AG08396 (cell line): ENCODE data around the gene RASSF4.
"Not testable (repeated sequence)": the region's sequence is repeated elsewhere in the genome, so short reads cannot be mapped to it uniquely, and the experiment has no call there.

ENCODE experiments used
- DNase-seq: peaks from one replicate; pipeline ENCODE4 v3.0.0; 2012; ENCODE audit warnings: low spot score, mixed read lengths

The RASSF4 gene

DNA sequence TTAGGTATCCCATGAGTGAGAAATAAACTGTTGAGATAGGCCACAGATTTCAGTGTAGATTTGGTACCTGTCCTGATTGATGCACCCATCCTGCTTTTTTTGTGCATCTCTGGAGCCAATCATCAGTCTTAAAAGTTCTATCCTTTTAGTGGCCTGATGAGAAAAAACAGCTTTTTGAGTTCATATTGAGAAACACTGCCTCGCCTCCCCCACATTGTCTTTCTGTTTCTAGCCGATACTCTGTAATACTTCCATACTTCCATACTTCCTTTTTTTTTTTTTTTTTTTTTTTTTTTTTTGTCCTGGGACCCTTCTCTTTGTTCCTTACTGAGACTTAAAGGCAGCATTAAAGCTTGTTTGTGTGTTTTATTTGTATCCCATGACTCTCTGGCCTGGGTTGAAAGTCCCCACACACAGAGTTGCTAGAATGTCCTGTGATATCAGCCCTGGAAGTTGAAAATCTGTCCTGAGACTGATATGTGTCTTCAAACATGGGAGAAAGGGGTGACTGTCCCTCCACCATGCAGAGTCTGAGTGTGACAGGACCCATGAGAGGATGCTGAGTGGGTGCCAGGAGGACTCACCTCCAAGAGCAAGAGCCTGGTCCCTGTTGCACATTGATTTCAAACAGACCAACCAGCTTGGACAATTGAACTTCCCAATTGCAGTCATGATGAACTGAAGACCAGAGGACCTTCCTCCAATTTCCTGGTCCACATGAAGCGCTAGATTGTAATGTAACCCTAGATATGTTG is 46.9 kb downstream of the RASSF4 start:
- no peak for DNase-seq

DNA sequence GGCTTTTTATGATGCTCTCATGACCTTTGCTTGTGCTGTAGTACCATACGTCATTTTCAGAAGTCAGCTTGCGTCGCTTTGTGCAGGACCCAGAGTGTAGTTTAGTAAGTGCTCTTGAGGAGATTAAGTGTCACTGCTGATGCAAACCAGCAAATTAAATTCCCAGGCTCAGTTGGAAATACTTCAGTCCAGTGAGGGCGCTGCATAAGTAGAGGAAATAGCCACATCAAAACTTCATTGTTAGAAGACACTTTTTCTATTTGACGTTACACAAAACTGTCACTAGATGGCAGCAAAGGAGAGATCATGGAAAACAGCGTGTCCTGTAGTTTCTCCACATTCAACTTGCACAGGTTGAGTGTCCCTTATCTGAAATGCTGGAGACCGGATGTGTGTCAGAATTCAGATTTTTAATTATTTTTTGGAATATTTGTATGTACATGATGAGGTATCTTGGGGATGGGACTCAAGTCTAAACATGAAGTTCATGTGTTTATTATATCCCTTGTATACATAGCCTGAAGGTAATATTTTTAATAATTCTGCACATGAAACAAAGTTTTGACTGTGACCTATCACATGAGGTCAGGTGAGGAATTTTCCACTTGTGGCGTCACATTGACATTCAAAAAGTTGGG is 49.0 kb downstream of the RASSF4 start:
- DNase-seq, result peak; percentile 73

DNA sequence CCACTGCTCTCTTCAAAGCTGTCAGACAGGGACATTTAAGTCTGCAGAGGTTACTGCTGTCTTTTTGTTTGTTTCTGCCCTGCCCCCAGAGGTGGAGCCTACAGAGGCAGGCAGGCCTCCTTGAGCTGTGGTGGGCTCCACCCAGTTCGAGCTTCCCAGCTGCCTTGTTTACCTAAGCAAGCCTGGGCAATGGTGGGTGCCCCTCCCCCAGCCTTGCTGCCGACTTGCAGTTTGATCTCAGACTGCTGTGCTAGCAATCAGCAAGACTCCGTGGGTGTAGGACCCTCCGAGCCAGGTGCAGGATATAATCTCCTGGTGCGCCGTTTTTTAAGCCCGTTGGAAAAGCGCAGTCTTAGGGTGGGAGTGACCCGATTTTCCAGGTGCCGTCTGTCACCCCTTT is 55.0 kb downstream of the RASSF4 start:
- DNase-seq, result not testable (repeated sequence)

DNA sequence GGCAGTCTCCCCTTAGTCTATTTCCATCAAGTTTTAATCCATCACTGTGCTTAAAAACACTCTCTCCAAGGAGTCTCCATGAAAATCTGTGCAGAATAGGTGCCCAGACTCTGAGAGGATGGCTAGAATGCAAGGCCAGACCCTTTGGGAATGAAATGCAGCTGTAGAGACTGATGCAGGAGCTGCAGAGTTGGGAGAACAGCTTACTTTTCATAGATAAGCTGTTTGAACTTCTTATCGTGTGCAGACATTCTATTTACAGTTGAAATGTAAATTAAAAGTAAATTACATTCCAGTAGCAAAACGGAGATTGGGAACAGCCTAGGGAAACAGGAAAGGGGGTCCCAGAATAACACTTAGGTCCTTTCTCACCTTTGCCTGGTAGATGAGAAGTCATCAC is 56.0 kb downstream of the RASSF4 start:
- no peak for DNase-seq

DNA sequence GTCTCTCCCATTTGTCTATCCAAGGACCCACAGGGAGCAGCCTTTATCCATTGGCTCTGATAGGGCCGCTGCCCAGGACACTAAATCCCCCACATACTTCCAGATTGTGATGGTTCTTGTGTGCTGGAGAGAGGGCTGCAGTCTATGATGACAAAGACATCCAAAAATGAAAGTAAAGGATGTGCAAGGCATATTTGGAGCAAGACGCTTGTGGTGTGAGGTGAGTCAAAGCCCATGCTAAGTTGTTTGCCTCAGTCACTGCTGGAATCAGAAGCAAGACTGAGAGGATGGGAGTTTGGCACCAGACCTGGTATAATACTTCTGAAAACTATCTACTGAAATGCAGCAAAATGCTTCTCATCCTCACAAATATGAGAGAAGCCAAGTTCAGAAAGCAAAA is 63.8 kb downstream of the RASSF4 start:
- DNase-seq, result no peak

DNA sequence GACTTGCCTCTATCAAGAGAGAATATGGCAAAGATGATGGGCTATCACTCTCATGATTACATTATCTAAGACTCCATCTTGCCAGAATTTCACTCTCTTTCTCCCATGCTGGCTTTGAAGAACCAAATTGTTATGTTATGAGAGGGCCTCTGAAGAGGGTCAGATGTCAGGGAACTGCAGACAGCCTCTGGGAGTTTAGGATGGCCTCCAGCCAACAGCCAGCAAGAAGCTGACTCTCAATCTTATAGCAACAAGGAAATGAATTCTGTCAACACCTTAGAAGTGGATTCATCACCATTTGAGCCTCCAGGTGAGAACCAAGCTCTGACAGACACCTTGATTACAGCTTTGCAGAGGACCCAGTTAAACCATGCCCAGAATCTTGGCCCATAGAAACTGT is 74.7 kb downstream of the RASSF4 start:
- no peak for DNase-seq

DNA sequence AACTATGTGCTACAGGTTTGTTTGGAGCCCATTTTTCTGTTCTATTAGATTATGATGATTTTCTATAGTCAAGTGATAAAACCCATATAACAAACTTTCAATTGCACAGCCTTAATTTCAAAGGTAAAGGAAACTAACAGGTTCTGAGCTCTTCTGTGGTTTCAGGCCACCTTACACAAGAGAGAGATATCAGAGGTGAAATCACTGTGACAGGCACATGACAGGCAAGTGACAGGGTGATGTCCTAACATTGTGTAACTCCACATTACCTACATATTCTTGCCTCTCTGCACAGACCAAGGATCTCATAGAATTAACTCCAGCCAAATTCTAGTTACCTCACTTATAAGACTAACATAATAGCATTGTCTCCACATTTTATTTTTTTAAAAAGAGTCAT is 76.1 kb downstream of the RASSF4 start:
- no peak for DNase-seq

DNA sequence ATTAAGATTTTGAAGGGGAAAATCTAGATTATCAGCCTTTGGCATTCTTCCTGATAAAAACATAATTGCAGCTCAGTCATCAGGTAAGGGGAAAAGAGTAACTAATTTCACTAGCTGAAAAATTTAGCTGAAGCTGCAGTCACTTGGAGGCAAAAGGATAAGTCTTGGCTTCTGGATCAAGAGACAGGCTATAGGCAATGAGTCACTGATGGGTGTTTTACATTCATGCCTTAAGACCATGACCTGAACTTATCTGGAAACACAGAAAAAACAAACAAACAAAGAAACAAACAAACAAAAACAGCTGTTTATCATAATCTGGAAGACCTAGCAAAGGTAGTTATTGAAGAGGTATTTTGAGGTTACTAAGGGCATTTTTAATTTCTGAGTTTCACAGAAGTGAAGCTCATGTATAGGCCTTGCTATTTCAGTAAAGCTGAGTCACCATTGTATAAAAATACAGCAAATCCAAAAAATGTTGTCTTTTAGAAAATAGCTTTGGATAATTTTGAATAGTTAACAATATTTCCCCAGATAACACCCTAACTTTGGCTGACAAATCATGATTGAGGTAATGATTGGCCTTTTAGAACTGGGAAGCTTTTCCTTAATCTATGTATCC is 81.4 kb downstream of the RASSF4 start:
- DNase-seq, result peak; percentile 7

DNA sequence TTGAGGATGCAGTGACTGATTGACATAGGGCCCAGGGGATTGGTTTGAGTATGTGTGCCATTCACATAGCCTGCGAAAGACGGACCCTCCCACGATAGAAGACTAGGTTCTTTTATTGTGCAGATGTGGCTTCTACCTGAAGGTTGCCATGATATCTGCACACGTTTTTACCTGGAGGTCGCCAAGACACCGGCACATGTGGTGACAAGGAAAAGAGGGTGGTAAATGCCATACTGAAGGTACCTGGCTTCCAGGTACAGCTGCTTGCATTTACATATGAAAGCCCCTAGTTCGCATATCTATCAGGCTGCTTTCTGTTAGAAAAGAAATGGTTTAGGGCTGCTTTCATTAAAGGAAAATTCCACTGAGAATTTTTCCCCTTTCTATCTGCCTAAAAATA is 84.7 kb downstream of the RASSF4 start:
- DNase-seq, result no peak
